ENCODE data around the gene RAVER2. TPM values are rescaled to one million over a fixed set of nuclear protein-coding genes. Genes with fewer than 3 reads are reported as not detected.

RAVER2 gene
- polyA plus RNA-seq, 3 donors, result 0.38 to 1.3 (median 0.69) TPM

- no peak overlapping the region for H3K4me2 ChIP-seq (replicated peaks; ENCODE audit: extremely low read depth, low read length, poor library complexity, severe bottlenecking)
- H2AFZ ChIP-seq (ENCODE audit: insufficient read depth, low read depth, low read length, poor library complexity, severe bottlenecking), result no peak overlapping the region
- H3K27ac ChIP-seq (ENCODE audit: low read depth in 1 of 2, low read length in 2 of 2), result peak overlapping the region in 1 of 2 donors; percentile 36
- TF ChIP-seq, protein P1, sequence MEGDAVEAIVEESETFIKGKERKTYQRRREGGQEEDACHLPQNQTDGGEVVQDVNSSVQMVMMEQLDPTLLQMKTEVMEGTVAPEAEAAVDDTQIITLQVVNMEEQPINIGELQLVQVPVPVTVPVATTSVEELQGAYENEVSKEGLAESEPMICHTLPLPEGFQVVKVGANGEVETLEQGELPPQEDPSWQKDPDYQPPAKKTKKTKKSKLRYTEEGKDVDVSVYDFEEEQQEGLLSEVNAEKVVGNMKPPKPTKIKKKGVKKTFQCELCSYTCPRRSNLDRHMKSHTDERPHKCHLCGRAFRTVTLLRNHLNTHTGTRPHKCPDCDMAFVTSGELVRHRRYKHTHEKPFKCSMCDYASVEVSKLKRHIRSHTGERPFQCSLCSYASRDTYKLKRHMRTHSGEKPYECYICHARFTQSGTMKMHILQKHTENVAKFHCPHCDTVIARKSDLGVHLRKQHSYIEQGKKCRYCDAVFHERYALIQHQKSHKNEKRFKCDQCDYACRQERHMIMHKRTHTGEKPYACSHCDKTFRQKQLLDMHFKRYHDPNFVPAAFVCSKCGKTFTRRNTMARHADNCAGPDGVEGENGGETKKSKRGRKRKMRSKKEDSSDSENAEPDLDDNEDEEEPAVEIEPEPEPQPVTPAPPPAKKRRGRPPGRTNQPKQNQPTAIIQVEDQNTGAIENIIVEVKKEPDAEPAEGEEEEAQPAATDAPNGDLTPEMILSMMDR (IDR thresholded peaks at IDR 0.05), result no peak
- no peak overlapping the region for H3K4me3 ChIP-seq (replicated peaks in 1 of 3; ENCODE audit: low read depth in 2 of 3, low read length in 3 of 3)
- Mint-ChIP-seq H3K27ac (no peak overlapping the region), H3K9me3 (no peaks in the 10 kb centered on the region), H3K4me1 (peaks cover 7% of the 10 kb centered on the region), H3K36me3 (peaks cover 89 to 94% of the 10 kb centered on the region in 2 donors), H3K4me3 (no peak overlapping the region), H3K27me3 (ENCODE audit: low read depth in 3 of 3) (peaks cover 0 to 3% (median 0%) of the 10 kb centered on the region in 3 donors)
- no peaks in the 10 kb centered on the region for H3K27me3 ChIP-seq (ENCODE audit: control insufficient read depth in 2 of 2, insufficient read depth in 2 of 2, low read length in 2 of 2)
- H3K9me3 ChIP-seq (replicated peaks in 1 of 2; ENCODE audit: control insufficient read depth in 1 of 2, insufficient read depth in 1 of 2, low read length in 2 of 2), result no peaks in the 10 kb centered on the region
- WGBS (ENCODE audit: insufficient coverage), result 100% methylated on average over 3 of the region's 3 CpGs
- no peak overlapping the region for H3K9ac ChIP-seq (ENCODE audit: insufficient read depth, low read length, poor library complexity, severe bottlenecking)
- intact Hi-C loops (cut with micrococcal nuclease), result no loop called here
- H3K4me1 ChIP-seq (ENCODE audit: control insufficient read depth in 1 of 2, insufficient read depth in 2 of 2, low read length in 2 of 2), result no peaks in the 10 kb centered on the region
- H3K36me3 ChIP-seq (replicated peaks in 1 of 2; ENCODE audit: control insufficient read depth in 1 of 2, insufficient read depth in 2 of 2, low read length in 2 of 2), result peaks cover 79 to 96% of the 10 kb centered on the region in 2 donors
- no peaks in the 10 kb centered on the region for H4K20me1 ChIP-seq (ENCODE audit: insufficient read depth, low read length)
- no peak for DNase-seq
- no peaks in the 10 kb centered on the region for H3K79me2 ChIP-seq (ENCODE audit: insufficient read depth, low read length)
Observed at GRCh38 chr1:64848136-64848535, 103.3 kb downstream of the RAVER2 start.

GRCh38 chr1:64848803-64849202, 103.9 kb downstream of the RAVER2 start:
- H3K36me3 Mint-ChIP-seq, result peaks cover 92 to 95% of the 10 kb centered on the region in 2 donors
- no peaks in the 10 kb centered on the region for H3K9me3 ChIP-seq (replicated peaks in 1 of 2; ENCODE audit: control insufficient read depth in 1 of 2, insufficient read depth in 1 of 2, low read length in 2 of 2)
- no peak overlapping the region for H3K4me3 Mint-ChIP-seq
- peaks cover 0 to 3% (median 0%) of the 10 kb centered on the region in 3 donors for H3K27me3 Mint-ChIP-seq (ENCODE audit: low read depth in 3 of 3)
- no peaks in the 10 kb centered on the region for H4K20me1 ChIP-seq (ENCODE audit: insufficient read depth, low read length)
- no peaks in the 10 kb centered on the region for H3K9me3 Mint-ChIP-seq
- no peak overlapping the region for H3K4me3 ChIP-seq (replicated peaks in 1 of 3; ENCODE audit: low read depth in 2 of 3, low read length in 3 of 3)
- no peak overlapping the region for H3K27ac Mint-ChIP-seq
- no peaks in the 10 kb centered on the region for H3K27me3 ChIP-seq (ENCODE audit: control insufficient read depth in 2 of 2, insufficient read depth in 2 of 2, low read length in 2 of 2)
- H2AFZ ChIP-seq (ENCODE audit: insufficient read depth, low read depth, low read length, poor library complexity, severe bottlenecking), result no peak overlapping the region
- intact Hi-C loops (cut with micrococcal nuclease), result no loop called here
- DNase-seq, result no peak
- no peak overlapping the region for H3K27ac ChIP-seq (ENCODE audit: low read depth in 1 of 2, low read length in 2 of 2)
- no peak overlapping the region for H3K9ac ChIP-seq (ENCODE audit: insufficient read depth, low read length, poor library complexity, severe bottlenecking)
- H3K36me3 ChIP-seq (replicated peaks in 1 of 2; ENCODE audit: control insufficient read depth in 1 of 2, insufficient read depth in 2 of 2, low read length in 2 of 2), result peaks cover 79 to 96% of the 10 kb centered on the region in 2 donors
- no peaks in the 10 kb centered on the region for H3K79me2 ChIP-seq (ENCODE audit: insufficient read depth, low read length)
- no peak overlapping the region for H3K4me2 ChIP-seq (replicated peaks; ENCODE audit: extremely low read depth, low read length, poor library complexity, severe bottlenecking)
- TF ChIP-seq, protein P1 (IDR thresholded peaks at IDR 0.05), result no peak
- WGBS (ENCODE audit: insufficient coverage), result 92% methylated on average over 4 of the region's 4 CpGs
- no peaks in the 10 kb centered on the region for H3K4me1 ChIP-seq (ENCODE audit: control insufficient read depth in 1 of 2, insufficient read depth in 2 of 2, low read length in 2 of 2)
- H3K4me1 Mint-ChIP-seq, result peaks cover 7% of the 10 kb centered on the region

Data from CD14-positive monocyte (primary cell).